Heart left ventricle (tissue), 13 donors: ENCODE measurements around the gene BTD.

Source experiments
- CTCF ChIP-seq, 12 donors: fragments of 200-600 bp; sonication (generic) in 4 of 12; IDR thresholded peaks; one replicate each; pipeline versions ENCODE4 v1.5.0 to v1.8.0; 2018 to 2022; ENCODE audit warnings: antibody characterized with exemption in 12 of 12, mild to moderate bottlenecking in 5 of 12
- POLR2A ChIP-seq, 2 donors: fragments of 450-650 bp; IDR thresholded peaks; one replicate each; pipeline ENCODE4 v1.6.1; 2017; ENCODE audit warnings: antibody characterized with exemption in 2 of 2, mild to moderate bottlenecking in 2 of 2, moderate library complexity in 2 of 2
- donor health status: ischemic (EF 13 %, LVEDD 7.1; RV severe dilation, severe dysfunction).
- donor health status: DM: no; HTN: yes; CAD: no.
- donor health status: DM: no; HTN: no; CAD: no.
- donor health status: ischemic (EF 25% LVEDD 6.9; RV normal size, moderate dysfunction).
- donor health status: ischemic (EF 25% LVEDD 5.7; RV mildly dilated, moderate dysfunction).
- donor health status: ischemic (EF 35%, LVEDD 5.7; RV mildly dilated, moderate dysfunction).
- donor health status: nonischemic (EF 11% LVEDD 7.7; RV severe dilation, severe dysfunction).
- donor health status: DM: yes; HTN: yes; CAD: no.
- donor health status: PGD.
- donor health status: ischemic (EF 29% LVEDD 5.4; RV normal size, mild dysfunction).
- donor health status: nonischemic (EF 23%, LVEDD 6.1; RV moderate dilation, normal function).

GRCh38 chr3:15602146-15602536, 596 bp downstream of the BTD start:
- TF ChIP-seq POLR2A (IDR thresholded peaks at IDR 0.05) (no peak), CTCF (IDR thresholded peaks at IDR 0.05) (no peak)
